ENCODE data around the gene GPR156.
"Not testable (repeated sequence)": the region's sequence is repeated elsewhere in the genome, so short reads cannot be mapped to it uniquely, and the experiment has no call there.

Gene GPR156

GRCh38 chr3:120324190-120324589, 39.2 kb upstream of the GPR156 start:
- Histone ChIP-seq H3K4me1 (ENCODE audit: control insufficient read depth, insufficient read depth, low read depth, low read length) (no peaks in the 10 kb centered on the region), H3K4me2 (ENCODE audit: low read length, poor library complexity, severe bottlenecking) (no peak overlapping the region), H4K91ac (ENCODE audit: low read length) (no peak overlapping the region), H3K18ac (ENCODE audit: low read depth in 1 of 2, low read length in 2 of 2) (no peak overlapping the region), H3K36me3 (ENCODE audit: control insufficient read depth in 1 of 2, insufficient read depth in 2 of 2, low read depth in 1 of 2, low read length in 2 of 2) (peaks cover 0 to 58% of the 10 kb centered on the region in 2 experiments), H4K8ac (ENCODE audit: low read length) (no peak overlapping the region), H2BK12ac (ENCODE audit: low read length in 2 of 2) (no peak overlapping the region), H2BK120ac (ENCODE audit: low read depth, low read length) (no peak overlapping the region), H3K79me1 (replicated peaks; ENCODE audit: low read length, poor library complexity, severe bottlenecking) (no peaks in the 10 kb centered on the region), H3K9me3 (ENCODE audit: control insufficient read depth, low read length) (peaks cover 5% of the 10 kb centered on the region), H3K14ac (ENCODE audit: low read length in 2 of 2) (no peak overlapping the region), H2AFZ (ENCODE audit: low read depth, low read length) (no peak overlapping the region), H2BK15ac (ENCODE audit: low read depth, poor library complexity, severe bottlenecking) (no peak overlapping the region), H3K9ac (ENCODE audit: low read length) (no peak overlapping the region), H3K27ac (ENCODE audit: low read length, poor library complexity, severe bottlenecking) (no peak overlapping the region), H3K27me3 (ENCODE audit: control insufficient read depth in 1 of 2, insufficient read depth in 1 of 2, low read length in 2 of 2) (no peaks in the 10 kb centered on the region), H2BK5ac (ENCODE audit: low read depth, low read length, poor library complexity, severe bottlenecking) (no peak overlapping the region), H2AK5ac (ENCODE audit: low read length, severe bottlenecking) (no peak overlapping the region), H3K4ac (ENCODE audit: low read depth in 1 of 2, low read length in 2 of 2) (no peak overlapping the region), H3K23ac (ENCODE audit: low read length in 2 of 2) (no peak overlapping the region), H3K4me3 (ENCODE audit: insufficient read depth in 1 of 2, low read depth in 1 of 2, low read length in 2 of 2) (no peak overlapping the region)
- DNase-seq, result peak; percentile 3
- WGBS, result no CpG with 5 or more reads among the region's 1 CpG

- peaks cover 0 to 57% of the 10 kb centered on the region in 2 experiments for H3K36me3 ChIP-seq (ENCODE audit: control insufficient read depth in 1 of 2, insufficient read depth in 2 of 2, low read depth in 1 of 2, low read length in 2 of 2)
- H3K4me3 ChIP-seq (ENCODE audit: insufficient read depth in 1 of 2, low read depth in 1 of 2, low read length in 2 of 2); H3K14ac ChIP-seq (ENCODE audit: low read length in 2 of 2); H3K4me2 ChIP-seq (ENCODE audit: low read length, poor library complexity, severe bottlenecking); H2BK12ac ChIP-seq (ENCODE audit: low read length in 2 of 2); H2BK120ac ChIP-seq (ENCODE audit: low read depth, low read length); H3K79me1 ChIP-seq (replicated peaks; ENCODE audit: low read length, poor library complexity, severe bottlenecking); H2AK5ac ChIP-seq (ENCODE audit: low read length, severe bottlenecking); H3K27me3 ChIP-seq (ENCODE audit: control insufficient read depth in 1 of 2, insufficient read depth in 1 of 2, low read length in 2 of 2); H2BK5ac ChIP-seq (ENCODE audit: low read depth, low read length, poor library complexity, severe bottlenecking); H3K9me3 ChIP-seq (ENCODE audit: control insufficient read depth, low read length); H3K18ac ChIP-seq (ENCODE audit: low read depth in 1 of 2, low read length in 2 of 2); H4K91ac ChIP-seq (ENCODE audit: low read length); H2AFZ ChIP-seq (ENCODE audit: low read depth, low read length); H3K4me1 ChIP-seq (ENCODE audit: control insufficient read depth, insufficient read depth, low read depth, low read length); H4K8ac ChIP-seq (ENCODE audit: low read length); H3K27ac ChIP-seq (ENCODE audit: low read length, poor library complexity, severe bottlenecking); H3K4ac ChIP-seq (ENCODE audit: low read depth in 1 of 2, low read length in 2 of 2); H3K23ac ChIP-seq (ENCODE audit: low read length in 2 of 2); H3K9ac ChIP-seq (ENCODE audit: low read length); H2BK15ac ChIP-seq (ENCODE audit: low read depth, poor library complexity, severe bottlenecking): not testable (repeated sequence)
- DNase-seq, result peak; percentile 3
- 94% methylated on average over 3 of the region's 4 CpGs for WGBS
Observed at GRCh38 chr3:120323761-120324160, 38.7 kb upstream of the GPR156 start.

- Histone ChIP-seq H2BK5ac (ENCODE audit: low read depth, low read length, poor library complexity, severe bottlenecking) (no peak overlapping the region), H3K4me3 (ENCODE audit: insufficient read depth in 1 of 2, low read depth in 1 of 2, low read length in 2 of 2) (no peak overlapping the region), H2BK120ac (ENCODE audit: low read depth, low read length) (no peak overlapping the region), H3K23ac (ENCODE audit: low read length in 2 of 2) (no peak overlapping the region), H3K4ac (ENCODE audit: low read depth in 1 of 2, low read length in 2 of 2) (no peak overlapping the region), H3K14ac (ENCODE audit: low read length in 2 of 2) (no peak overlapping the region), H3K36me3 (ENCODE audit: control insufficient read depth in 1 of 2, insufficient read depth in 2 of 2, low read depth in 1 of 2, low read length in 2 of 2) (peaks cover 0 to 7% of the 10 kb centered on the region in 2 experiments), H3K18ac (ENCODE audit: low read depth in 1 of 2, low read length in 2 of 2) (no peak overlapping the region), H2BK15ac (ENCODE audit: low read depth, poor library complexity, severe bottlenecking) (no peak overlapping the region), H3K79me1 (replicated peaks; ENCODE audit: low read length, poor library complexity, severe bottlenecking) (no peaks in the 10 kb centered on the region), H3K27ac (ENCODE audit: low read length, poor library complexity, severe bottlenecking) (no peak overlapping the region), H3K9me3 (ENCODE audit: control insufficient read depth, low read length) (peaks cover 15% of the 10 kb centered on the region), H3K27me3 (ENCODE audit: control insufficient read depth in 1 of 2, insufficient read depth in 1 of 2, low read length in 2 of 2) (no peaks in the 10 kb centered on the region), H3K4me2 (ENCODE audit: low read length, poor library complexity, severe bottlenecking) (no peak overlapping the region), H2AFZ (ENCODE audit: low read depth, low read length) (no peak overlapping the region), H2AK5ac (ENCODE audit: low read length, severe bottlenecking) (no peak overlapping the region), H4K8ac (ENCODE audit: low read length) (no peak overlapping the region), H4K91ac (ENCODE audit: low read length) (no peak overlapping the region), H3K9ac (ENCODE audit: low read length) (no peak overlapping the region), H2BK12ac (ENCODE audit: low read length in 2 of 2) (no peak overlapping the region), H3K4me1 (ENCODE audit: control insufficient read depth, insufficient read depth, low read depth, low read length) (no peaks in the 10 kb centered on the region)
- WGBS, result 97% methylated on average over 24 of the region's 24 CpGs
- DNase-seq, result no peak
Observed at GRCh38 chr3:120311863-120312794, 27.1 kb upstream of the GPR156 start.

- Histone ChIP-seq H3K36me3 (ENCODE audit: control insufficient read depth in 1 of 2, insufficient read depth in 2 of 2, low read depth in 1 of 2, low read length in 2 of 2) (no peaks in the 10 kb centered on the region), H3K4me3 (ENCODE audit: insufficient read depth in 1 of 2, low read depth in 1 of 2, low read length in 2 of 2) (no peak overlapping the region), H4K8ac (ENCODE audit: low read length) (peak overlapping the region; percentile 42), H3K23ac (ENCODE audit: low read length in 2 of 2) (no peak overlapping the region), H2AFZ (ENCODE audit: low read depth, low read length) (no peak overlapping the region), H2BK15ac (ENCODE audit: low read depth, poor library complexity, severe bottlenecking) (no peak overlapping the region), H3K79me1 (replicated peaks; ENCODE audit: low read length, poor library complexity, severe bottlenecking) (no peaks in the 10 kb centered on the region), H3K4ac (ENCODE audit: low read depth in 1 of 2, low read length in 2 of 2) (no peak overlapping the region), H2BK120ac (ENCODE audit: low read depth, low read length) (no peak overlapping the region), H3K9me3 (ENCODE audit: control insufficient read depth, low read length) (no peaks in the 10 kb centered on the region), H2BK5ac (ENCODE audit: low read depth, low read length, poor library complexity, severe bottlenecking) (no peak overlapping the region), H3K14ac (ENCODE audit: low read length in 2 of 2) (no peak overlapping the region), H3K4me2 (ENCODE audit: low read length, poor library complexity, severe bottlenecking) (no peak overlapping the region), H2BK12ac (ENCODE audit: low read length in 2 of 2) (no peak overlapping the region), H4K91ac (ENCODE audit: low read length) (no peak overlapping the region), H3K27ac (ENCODE audit: low read length, poor library complexity, severe bottlenecking) (no peak overlapping the region), H3K18ac (ENCODE audit: low read depth in 1 of 2, low read length in 2 of 2) (no peak overlapping the region), H3K4me1 (ENCODE audit: control insufficient read depth, insufficient read depth, low read depth, low read length) (no peaks in the 10 kb centered on the region), H3K9ac (ENCODE audit: low read length) (no peak overlapping the region), H2AK5ac (ENCODE audit: low read length, severe bottlenecking) (no peak overlapping the region), H3K27me3 (ENCODE audit: control insufficient read depth in 1 of 2, insufficient read depth in 1 of 2, low read length in 2 of 2) (no peaks in the 10 kb centered on the region)
- 98% methylated on average over 72 of the region's 72 CpGs for WGBS
- no peak for DNase-seq
Observed at GRCh38 chr3:120306519-120307455, 21.8 kb upstream of the GPR156 start.

Measured in mesenchymal stem cell (in vitro differentiated cells and primary cell).